ENCODE data around the gene SAMD14.
"Not testable (repeated sequence)": the region's sequence is repeated elsewhere in the genome, so short reads cannot be mapped to it uniquely, and the experiment has no call there.

The SAMD14 gene

GRCh38 chr17:50078430-50078829 is 51.5 kb downstream of the SAMD14 start:
- H3K4me3 ChIP-seq (ENCODE audit: low read depth, low read length) = no peak overlapping the region

GRCh38 chr17:50076591-50077235 is 53.2 kb downstream of the SAMD14 start:
- no peak overlapping the region for H3K4me3 ChIP-seq (ENCODE audit: low read depth, low read length)

- no peak overlapping the region for H3K4me3 ChIP-seq (ENCODE audit: low read depth, low read length)
Observed at GRCh38 chr17:50076221-50076590, 53.8 kb downstream of the SAMD14 start.

GRCh38 chr17:50075446-50076032 is 54.4 kb downstream of the SAMD14 start:
- no peak overlapping the region for H3K4me3 ChIP-seq (ENCODE audit: low read depth, low read length)

GRCh38 chr17:50074227-50074626 is 55.7 kb downstream of the SAMD14 start:
- no peak overlapping the region for H3K4me3 ChIP-seq (ENCODE audit: low read depth, low read length)

- H3K4me3 ChIP-seq (ENCODE audit: low read depth, low read length) = no peak overlapping the region
Observed at GRCh38 chr17:50072925-50073324, 57.0 kb downstream of the SAMD14 start.

- no peak overlapping the region for H3K4me3 ChIP-seq (ENCODE audit: low read depth, low read length)
Observed at GRCh38 chr17:50072130-50072529, 57.8 kb downstream of the SAMD14 start.

GRCh38 chr17:50071692-50072091 is 58.3 kb downstream of the SAMD14 start:
- H3K4me3 ChIP-seq (ENCODE audit: low read depth, low read length) = no peak overlapping the region

GRCh38 chr17:50070908-50071680 is 58.9 kb downstream of the SAMD14 start:
- H3K4me3 ChIP-seq (ENCODE audit: low read depth, low read length) = no peak overlapping the region

GRCh38 chr17:50067996-50068395 is 62.0 kb downstream of the SAMD14 start:
- H3K4me3 ChIP-seq (ENCODE audit: low read depth, low read length) = no peak overlapping the region

- no peak overlapping the region for H3K4me3 ChIP-seq (ENCODE audit: low read depth, low read length)
Observed at GRCh38 chr17:50066995-50067394, 63.0 kb downstream of the SAMD14 start.

- no peak overlapping the region for H3K4me3 ChIP-seq (ENCODE audit: low read depth, low read length)
Observed at GRCh38 chr17:50065056-50065455, 64.9 kb downstream of the SAMD14 start.

GRCh38 chr17:50064253-50065001 is 65.5 kb downstream of the SAMD14 start:
- no peak overlapping the region for H3K4me3 ChIP-seq (ENCODE audit: low read depth, low read length)

- H3K4me3 ChIP-seq (ENCODE audit: low read depth, low read length) = no peak overlapping the region
Observed at GRCh38 chr17:50063561-50064252, 66.3 kb downstream of the SAMD14 start.

GRCh38 chr17:50062293-50063243 is 67.4 kb downstream of the SAMD14 start:
- no peak overlapping the region for H3K4me3 ChIP-seq (ENCODE audit: low read depth, low read length)

GRCh38 chr17:50061713-50062045 is 68.3 kb downstream of the SAMD14 start:
- H3K4me3 ChIP-seq (ENCODE audit: low read depth, low read length) = not testable (repeated sequence)

GRCh38 chr17:50060951-50061712 is 68.8 kb downstream of the SAMD14 start:
- H3K4me3 ChIP-seq (ENCODE audit: low read depth, low read length) = no peak overlapping the region
